OCI-LY3 (cell line): ENCODE measurements around the gene DAG1.

ENCODE experiments used
- CTCF ChIP-seq: fragments of 200-600, 300-600 bp; sonication (generic); IDR thresholded peaks from 2 replicates; pipeline ENCODE4 v1.5.1; 2014; ENCODE audit warnings: antibody characterized with exemption, low read length, low read depth
- EZH2phosphoT487 ChIP-seq: fragments of 200-600 bp; shearing (Covaris generic); IDR thresholded peaks from 2 replicates; pipeline ENCODE4 v1.6.1; 2018; ENCODE audit warnings: antibody characterized with exemption, mixed run types, low read depth

GRCh38 chr3:49428752-49429080 is 41.4 kb upstream of the DAG1 start:
- TF ChIP-seq CTCF (no peak), EZH2phosphoT487 (no peak)
